Motor neuron (in vitro differentiated cells): ENCODE data around the gene PDGFA. TPM values are rescaled to one million over a fixed set of nuclear protein-coding genes. Genes with fewer than 3 reads are reported as not detected.

Source experiments
- ATAC-seq, 8 experiments: fragments of 200-7000 bp; cut with Tn5 transposase; replicated peaks in 6 of 8; 2 replicates each; pipeline ENCODE4 v1.8.0; 2021; ENCODE audit warnings: mild to moderate bottlenecking in 8 of 8, moderate library complexity in 8 of 8
- H3K27ac ChIP-seq, 2 donors: fragments of 250-450 bp; sonication (Bioruptor Pico); 2 replicates each; pipeline ENCODE4 v1.9.0; 2021; ENCODE audit warnings: antibody characterized with exemption in 2 of 2, mild to moderate bottlenecking in 2 of 2, moderate library complexity in 1 of 2
- H3K4me1 ChIP-seq, 2 donors: fragments of 250-450 bp; sonication (Bioruptor Pico); replicated peaks in 1 of 2; 2 replicates each; pipeline ENCODE4 v1.6.1; 2021; ENCODE audit warnings: antibody characterized with exemption in 2 of 2, mild to moderate bottlenecking in 2 of 2, moderate library complexity in 1 of 2
- H3K4me3 ChIP-seq, 5 donors: fragments of 250-450 bp; sonication (Bioruptor Pico); 2 replicates each; pipeline ENCODE4 v1.9.0; 2021; ENCODE audit warnings: antibody characterized with exemption in 5 of 5, mild to moderate bottlenecking in 5 of 5, moderate library complexity in 4 of 5
- WGBS, 10 experiments: fragments of 450-650 bp; shearing (Covaris generic); methylation state at CpG; one replicate each; pipeline ENCODE4 v1.0.0; 2022; 5-methylcytosine and 5-hydroxymethylcytosine counted together
- in situ Hi-C, 9 experiments: fragments of 400-800 bp; cut with MboI; loops; one replicate each; pipeline ENCODE4 v1.15.0; 2021; ENCODE audit warnings: low sequenced_read_pairs in 9 of 9, low pct_unique_long_range_greater_than_20kb in 2 of 9; ENCODE audit not compliant: unreplicated experiment in 9 of 9
- total RNA-seq, 8 experiments: library from RNA; unstranded; fragments of 300-600 nt; gene quantifications; 2 replicates each; pipeline versions ENCODE4 v1.2.3 to v1.2.4, GENCODE V29; 2022

The PDGFA gene
- total RNA-seq, 8 experiments from 2014 or later = 0.87 to 25.1 (median 1.9) TPM

- in situ Hi-C loops = loop anchor here in 1 of 9 experiments (25.0 kb wide), 1 partner anchor 164 kb away; no protein-coding TSS in a partner anchor
- no peak overlapping the region for H3K27ac ChIP-seq
- WGBS, 10 experiments = 89 to 100% methylated on average over 4 to 7 of the region's 11 CpGs; no CpG with 5 or more reads in 8 of the 10 experiments
- no peak overlapping the region for H3K4me3 ChIP-seq
- no peak for ATAC-seq
- H3K4me1 ChIP-seq = peaks cover 0 to 3% of the 10 kb centered on the region in 2 donors
Observed at GRCh38 chr7:548401-548800, 28.8 kb upstream of the PDGFA start.

DNA sequence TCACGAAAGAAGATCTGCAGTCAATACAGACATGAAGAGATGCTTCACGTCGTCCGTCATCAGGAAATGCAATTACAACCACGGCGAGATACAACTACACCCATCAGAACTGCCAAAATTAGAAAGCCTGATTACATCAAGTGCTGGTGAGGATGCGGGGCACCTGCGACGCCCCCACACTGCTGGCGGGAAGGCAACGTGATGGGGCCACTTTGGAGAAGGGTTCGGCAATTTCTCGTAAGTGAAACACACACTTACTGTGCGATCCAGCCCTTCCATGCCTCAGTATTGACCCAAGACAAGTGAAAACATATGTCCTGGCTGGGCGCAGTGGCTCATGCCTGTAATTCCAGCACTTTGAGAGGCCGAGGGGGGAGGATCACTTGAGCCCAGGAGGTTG, 25.8 kb upstream of the PDGFA start:
- in situ Hi-C loops = loop anchor here in 1 of 9 experiments (25.0 kb wide), 1 partner anchor 167 kb away; no protein-coding TSS in a partner anchor
- Histone ChIP-seq H3K27ac (no peak overlapping the region), H3K4me1 (peaks cover 0 to 4% of the 10 kb centered on the region in 2 donors), H3K4me3 (no peak overlapping the region)
- ATAC-seq = no peak
- 55 to 96% (median 82%) methylated on average over 1 to 12 of the region's 16 CpGs; no CpG with 5 or more reads in 2 of the 10 experiments for WGBS, 10 experiments

DNA sequence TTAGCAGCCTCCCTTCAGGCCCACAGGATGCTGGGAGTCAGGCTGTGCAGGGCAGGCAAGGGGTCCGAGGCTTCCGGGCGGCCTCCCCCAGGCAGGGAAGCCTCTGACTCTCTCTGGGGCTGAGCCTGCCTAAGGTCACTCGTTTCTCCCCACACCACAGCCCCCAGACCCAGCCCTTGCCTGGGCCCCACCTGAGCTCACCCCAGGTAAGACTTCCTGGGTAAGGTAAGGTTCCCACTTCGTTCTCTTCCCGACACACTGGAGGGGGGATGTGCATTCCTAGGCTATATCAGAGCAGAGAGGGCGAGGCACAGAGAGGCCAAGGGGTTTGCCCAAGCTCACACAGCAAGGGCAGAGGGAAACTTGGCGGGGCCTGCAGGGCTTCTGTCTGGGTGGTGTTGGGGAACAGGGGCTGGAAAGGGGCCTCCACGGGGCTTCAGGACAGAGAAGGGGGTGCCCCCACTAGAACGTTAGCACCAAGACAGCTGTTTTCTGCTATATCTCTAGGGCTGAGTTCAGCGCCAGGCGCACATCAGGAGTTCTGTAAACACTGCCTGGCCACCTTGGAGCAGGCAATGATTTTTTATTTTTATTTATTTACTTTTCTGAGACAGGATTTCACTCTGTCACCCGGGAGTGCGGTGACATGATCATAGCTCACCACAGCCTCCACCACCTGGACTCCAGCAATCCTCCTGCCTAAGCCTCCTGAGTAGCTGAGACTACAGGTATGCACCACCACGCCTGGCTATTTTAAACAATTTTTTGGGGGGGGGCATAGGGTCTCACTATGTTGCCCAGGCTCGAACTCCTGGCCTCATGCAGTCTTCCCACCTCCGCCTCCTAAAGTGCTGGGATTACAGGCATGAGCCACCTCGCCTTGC, 24.9 kb upstream of the PDGFA start:
- Histone ChIP-seq H3K4me1 (peaks cover 0 to 4% of the 10 kb centered on the region in 2 donors), H3K4me3 (no peak overlapping the region), H3K27ac (no peak overlapping the region)
- in situ Hi-C loops = loop anchor here in 1 of 9 experiments (25.0 kb wide), 1 partner anchor 168 kb away; no protein-coding TSS in a partner anchor
- ATAC-seq = no peak
- WGBS, 10 experiments = 67 to 100% (median 96%) methylated on average over 1 to 6 of the region's 18 CpGs; no CpG with 5 or more reads in 2 of the 10 experiments

- Histone ChIP-seq H3K4me1 (peaks cover 0 to 4% of the 10 kb centered on the region in 2 donors), H3K4me3 (no peak overlapping the region), H3K27ac (no peak overlapping the region)
- no peak for ATAC-seq
- 58 to 88% (median 80%) methylated on average over 1 to 8 of the region's 18 CpGs; no CpG with 5 or more reads in 1 of the 10 experiments for WGBS, 10 experiments
- in situ Hi-C loops = loop anchor here in 1 of 9 experiments (25.0 kb wide), 1 partner anchor 169 kb away; no protein-coding TSS in a partner anchor
Observed at GRCh38 chr7:543501-544337, 24.1 kb upstream of the PDGFA start.

DNA sequence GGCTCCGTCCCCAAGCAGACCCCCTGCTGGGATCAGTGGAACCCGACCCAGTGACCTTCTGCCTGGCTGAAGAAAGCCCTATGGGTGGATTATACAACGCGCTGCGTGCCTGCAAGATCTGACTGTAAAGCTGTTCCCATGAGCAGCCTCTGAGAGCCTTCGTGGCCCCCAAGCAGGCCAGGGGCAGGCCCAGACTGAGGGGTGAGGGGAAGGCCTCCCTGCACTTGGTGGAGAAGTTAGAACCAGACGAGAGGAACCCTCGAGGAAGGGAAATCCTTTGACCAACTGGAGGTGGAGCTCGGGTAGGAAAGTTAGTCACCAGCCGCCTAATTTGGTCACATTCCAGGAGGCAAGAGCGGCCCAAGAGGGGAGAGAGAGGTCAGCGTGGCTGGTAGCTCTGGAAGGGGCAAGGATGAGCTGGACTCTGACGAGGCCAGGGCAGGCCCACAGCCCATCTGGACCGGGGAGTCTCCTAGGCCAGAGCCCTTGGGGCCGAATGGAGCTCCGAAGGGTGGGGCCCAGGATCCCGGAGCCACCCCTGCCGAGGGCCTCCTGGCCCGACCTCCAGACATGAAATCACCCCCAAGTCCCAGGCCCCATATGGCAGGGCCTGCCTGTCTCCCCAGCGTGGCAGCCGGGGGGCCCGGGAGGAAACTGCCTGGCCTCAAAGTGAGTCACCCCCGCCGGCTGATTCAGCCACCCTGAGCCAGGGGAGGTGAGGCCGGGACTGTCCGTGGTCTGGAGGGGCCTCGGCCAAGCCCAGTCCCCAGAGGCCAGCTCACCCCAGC, 23.3 kb upstream of the PDGFA start:
- ATAC-seq = peak in 3 of 8 experiments; percentile 3 to 70 (median 63)
- H3K27ac ChIP-seq = no peak overlapping the region
- no peak overlapping the region for H3K4me3 ChIP-seq
- peaks cover 0 to 4% of the 10 kb centered on the region in 2 donors for H3K4me1 ChIP-seq
- in situ Hi-C loops = loop anchor here in 1 of 9 experiments (25.0 kb wide), 1 partner anchor 169 kb away; no protein-coding TSS in a partner anchor
- WGBS, 10 experiments = 5 to 70% (median 53%) methylated on average over 1 to 8 of the region's 27 CpGs; no CpG with 5 or more reads in 3 of the 10 experiments

- in situ Hi-C loops = loop anchor here in 1 of 9 experiments (25.0 kb wide), 1 partner anchor 170 kb away; no protein-coding TSS in a partner anchor
- H3K27ac ChIP-seq = no peak overlapping the region
- peaks cover 0 to 4% of the 10 kb centered on the region in 2 donors for H3K4me1 ChIP-seq
- 76 to 93% (median 84%) methylated on average over 1 to 19 of the region's 28 CpGs; no CpG with 5 or more reads in 4 of the 10 experiments for WGBS, 10 experiments
- ATAC-seq = no peak
- no peak overlapping the region for H3K4me3 ChIP-seq
Observed at GRCh38 chr7:542131-542712, 22.6 kb upstream of the PDGFA start.

DNA sequence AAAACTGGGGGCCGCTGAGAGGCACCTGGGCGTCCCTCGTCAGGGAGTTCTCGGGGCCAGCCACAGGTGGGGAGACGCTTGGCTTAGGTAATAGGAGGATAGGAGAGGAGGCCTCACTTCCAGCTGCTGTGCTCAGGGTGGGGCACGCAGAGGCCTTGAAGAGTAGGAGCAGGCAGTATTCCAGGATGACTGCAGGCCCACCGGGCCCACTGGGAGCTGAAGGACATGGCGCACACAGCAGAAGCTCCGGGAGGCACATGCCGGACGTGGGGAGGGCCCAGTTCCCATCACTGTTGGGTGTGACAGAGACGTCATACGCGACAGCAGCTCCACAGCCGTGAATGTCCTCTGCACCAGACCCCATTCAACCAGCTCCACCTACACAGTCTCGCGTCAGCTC, 22.0 kb upstream of the PDGFA start:
- Histone ChIP-seq H3K4me3 (no peak overlapping the region), H3K27ac (no peak overlapping the region), H3K4me1 (peaks cover 0 to 4% of the 10 kb centered on the region in 2 donors)
- no peak for ATAC-seq
- 60 to 80% methylated on average over 1 to 3 of the region's 17 CpGs; no CpG with 5 or more reads in 8 of the 10 experiments for WGBS, 10 experiments
- in situ Hi-C loops = loop anchor here in 1 of 9 experiments (25.0 kb wide), 1 partner anchor 171 kb away; no protein-coding TSS in a partner anchor

DNA sequence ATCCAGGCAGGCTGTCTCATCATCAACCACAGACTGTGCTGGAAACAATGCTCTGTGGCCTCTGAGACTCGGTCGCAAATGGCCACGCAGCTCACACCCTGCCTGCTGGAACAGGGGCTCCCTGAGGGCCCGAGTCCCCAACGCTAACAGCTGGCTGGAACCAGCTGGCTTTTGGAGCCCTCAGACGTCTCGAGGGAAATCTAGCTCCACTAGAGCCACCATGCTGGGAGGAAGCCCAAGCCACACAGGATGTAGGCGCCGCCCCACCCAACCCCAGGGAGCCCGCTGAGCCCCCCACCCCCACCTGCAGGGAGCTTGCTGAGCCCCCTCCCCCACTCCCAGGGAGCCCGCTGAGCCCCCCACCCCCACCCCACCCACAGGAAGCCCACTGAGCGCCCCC, 21.4 kb upstream of the PDGFA start:
- in situ Hi-C loops = loop anchor here in 1 of 9 experiments (25.0 kb wide), 1 partner anchor 171 kb away; no protein-coding TSS in a partner anchor
- no peak overlapping the region for H3K4me3 ChIP-seq
- 100% methylated on average over 1 of the region's 12 CpGs; no CpG with 5 or more reads in 9 of the 10 experiments for WGBS, 10 experiments
- ATAC-seq = no peak
- peaks cover 0 to 4% of the 10 kb centered on the region in 2 donors for H3K4me1 ChIP-seq
- H3K27ac ChIP-seq = no peak overlapping the region

DNA sequence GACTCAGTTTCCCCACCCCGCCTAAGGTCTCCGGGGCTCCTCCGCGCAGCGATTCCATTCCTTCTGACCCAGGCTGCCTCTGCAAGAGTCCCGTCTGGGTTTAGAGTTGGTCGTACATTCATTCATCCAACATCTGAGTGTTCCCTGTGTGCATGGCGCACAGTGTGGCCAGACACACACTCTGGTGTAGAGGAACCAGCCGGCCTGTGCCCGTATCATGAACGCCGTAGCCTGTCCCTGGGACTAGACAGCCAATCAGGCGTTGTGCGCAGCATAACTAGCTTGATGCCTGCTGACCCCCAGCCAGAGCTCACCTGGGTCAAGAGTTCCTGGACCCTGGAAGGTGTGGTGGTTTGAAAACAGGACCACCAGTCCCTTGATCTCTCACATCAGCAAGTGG, 20.9 kb upstream of the PDGFA start:
- in situ Hi-C loops = loop anchor here in 1 of 9 experiments (25.0 kb wide), 1 partner anchor 172 kb away; no protein-coding TSS in a partner anchor
- Histone ChIP-seq H3K4me3 (no peak overlapping the region), H3K4me1 (peaks cover 0 to 4% of the 10 kb centered on the region in 2 donors), H3K27ac (no peak overlapping the region)
- 80 to 100% (median 94%) methylated on average over 1 to 10 of the region's 14 CpGs; no CpG with 5 or more reads in 4 of the 10 experiments for WGBS, 10 experiments
- no peak for ATAC-seq

- peaks cover 0 to 4% of the 10 kb centered on the region in 2 donors for H3K4me1 ChIP-seq
- peak in 7 of 8 experiments; percentile 18 to 85 (median 53) for ATAC-seq
- 50 to 100% (median 89%) methylated on average over 1 to 4 of the region's 17 CpGs; no CpG with 5 or more reads in 6 of the 10 experiments for WGBS, 10 experiments
Observed at GRCh38 chr7:539731-540411, 20.2 kb upstream of the PDGFA start.

More at GRCh38 chr7:539731-540411, 20.2 kb upstream of the PDGFA start:
- Histone ChIP-seq H3K27ac (no peak overlapping the region), H3K4me3 (no peak overlapping the region)
- in situ Hi-C loops = loop anchor here in 1 of 9 experiments (25.0 kb wide), 1 partner anchor 172 kb away; no protein-coding TSS in a partner anchor
